HL-60 (cell line): ENCODE results near the gene SLC16A9.

Experiments
- DNase-seq, 2 experiments: peaks; one replicate each; pipeline ENCODE4 v3.0.0-alpha.2; 2010 to 2020; ENCODE audit warnings: low read depth in 1 of 2, low spot score in 1 of 2
- H3K27ac ChIP-seq: fragments of 250-450 bp; sonication (Bioruptor Pico); replicated peaks from 2 replicates; pipeline ENCODE4 v1.5.1; 2020; ENCODE audit warnings: mild to moderate bottlenecking, moderate library complexity
- H3K27me3 ChIP-seq: fragments of 250-450 bp; sonication (Bioruptor Pico); 2 replicates; pipeline ENCODE4 v1.5.1; 2021; ENCODE audit warnings: mild to moderate bottlenecking, moderate library complexity; ENCODE audit not compliant: insufficient read depth, poor library complexity, severe bottlenecking
- H3K4me3 ChIP-seq: replicated peaks from 2 replicates; pipeline ENCODE4 v1.5.1; 2011; ENCODE audit warnings: mild to moderate bottlenecking, control low read depth, low read length; ENCODE audit not compliant: insufficient read depth
- CTCF ChIP-seq: IDR thresholded peaks from one replicate; pipeline ENCODE4 v1.5.1; 2011; ENCODE audit warnings: low read length, control low read depth, inconsistent platforms; ENCODE audit not compliant: insufficient read depth
- GABPA ChIP-seq: IDR thresholded peaks from 2 replicates; pipeline ENCODE4 v1.6.1; 2012; ENCODE audit warnings: low read depth
- POLR2AphosphoS5 ChIP-seq: IDR thresholded peaks from 2 replicates; pipeline ENCODE4 v1.6.1; 2012; ENCODE audit warnings: low read depth
- REST ChIP-seq: IDR thresholded peaks from 2 replicates; pipeline ENCODE4 v1.6.1; 2012; ENCODE audit warnings: low read depth; ENCODE audit not compliant: insufficient replicate concordance
- SPI1 ChIP-seq: IDR thresholded peaks from 2 replicates; pipeline ENCODE4 v1.6.1; 2012; ENCODE audit warnings: low read depth, mild to moderate bottlenecking, borderline replicate concordance

SLC16A9 gene

GRCh38 chr10:59741048-59741447 lies 31.4 kb upstream of the SLC16A9 start:
- no peak for TF ChIP-seq POLR2AphosphoS5
- no peak for TF ChIP-seq SPI1
- TF ChIP-seq CTCF = no peak
- no peak for TF ChIP-seq REST
- TF ChIP-seq GABPA = no peak
- Histone ChIP-seq H3K27ac (no peak overlapping the region), H3K27me3 (no peaks in the 10 kb centered on the region), H3K4me3 (no peak overlapping the region)
- DNase-seq = no peak

GRCh38 chr10:59736749-59737148 lies 27.1 kb upstream of the SLC16A9 start:
- no peak overlapping the region for H3K4me3 ChIP-seq
- TF ChIP-seq POLR2AphosphoS5 (no peak), GABPA (no peak), CTCF (no peak), REST (no peak), SPI1 (no peak)
- DNase-seq = no peak
- H3K27me3 ChIP-seq = no peaks in the 10 kb centered on the region
- no peak overlapping the region for H3K27ac ChIP-seq

GRCh38 chr10:59735296-59735695 lies 25.6 kb upstream of the SLC16A9 start:
- Histone ChIP-seq H3K27ac (no peak overlapping the region), H3K4me3 (no peak overlapping the region), H3K27me3 (no peaks in the 10 kb centered on the region)
- DNase-seq = no peak
- no peak for TF ChIP-seq POLR2AphosphoS5
- no peak for TF ChIP-seq CTCF
- no peak for TF ChIP-seq GABPA
- no peak for TF ChIP-seq REST
